Stomach (tissue), 9 donors: ENCODE results near the gene SIRPA. TPM values are rescaled to one million over a fixed set of nuclear protein-coding genes. Genes with fewer than 3 reads are reported as not detected.

Experiments
- DNase-seq, 2 donors: peaks; one replicate each; pipeline versions ENCODE4 v3.0.0 to v3.0.0-alpha.2; 2013 to 2019
- H3K27ac ChIP-seq, 5 donors: fragments of 200-600 bp in 4 of 5; sonication (generic) in 4 of 5; one replicate each; pipeline ENCODE4 v1.5.1; 2013 to 2019; ENCODE audit warnings: mild to moderate bottlenecking in 1 of 5, moderate library complexity in 1 of 5
- H3K27me3 ChIP-seq, 3 donors: fragments of 200-600 bp; sonication (generic); one replicate each; pipeline ENCODE4 v1.5.1; 2017 to 2019; ENCODE audit warnings: mixed run types in 1 of 3
- H3K36me3 ChIP-seq, 4 donors: fragments of 200-600 bp; sonication (generic); 1 replicate in 3 of 4; 2 replicates in 1 of 4; pipeline ENCODE4 v1.5.1; 2016 to 2019
- H3K4me1 ChIP-seq, 4 donors: fragments of 200-600 bp; sonication (generic); one replicate each; pipeline ENCODE4 v1.5.1; 2016 to 2019
- H3K4me3 ChIP-seq, 4 donors: fragments of 200-600 bp; sonication (generic) in 3 of 4; one replicate each; pipeline ENCODE4 v1.5.1; 2016 to 2019; ENCODE audit warnings: mild to moderate bottlenecking in 1 of 4
- H3K9me3 ChIP-seq, 4 donors: fragments of 200-600 bp; sonication (generic); one replicate each; pipeline ENCODE4 v1.5.1; 2016 to 2019
- EP300 ChIP-seq: sonication (generic); formaldehyde crosslinking; IDR thresholded peaks from one replicate; pipeline ENCODE4 v1.6.1; 2017; ENCODE audit warnings: antibody characterized with exemption
- POLR2A ChIP-seq, 4 donors: fragments of 450-650 bp; IDR thresholded peaks; one replicate each; pipeline ENCODE4 v1.6.1; 2016; ENCODE audit warnings: antibody characterized with exemption in 4 of 4, control low read depth in 2 of 4, mild to moderate bottlenecking in 1 of 4, moderate library complexity in 1 of 4
- POLR2AphosphoS5 ChIP-seq, 3 donors: sonication (generic); formaldehyde crosslinking; IDR thresholded peaks; one replicate each; pipeline ENCODE4 v1.6.1; 2016; ENCODE audit warnings: antibody characterized with exemption in 3 of 3
- WGBS, 5 donors: extraction: QIAGEN DNeasy Blood & Tissue Kit in 3 of 5; methylation state at CpG; one replicate each; pipeline versions ENCODE4 v1.1.5 to v1.1.7; 2013 to 2018; 5-methylcytosine and 5-hydroxymethylcytosine counted together
- intact Hi-C: fragments of 100-400 bp; cut with DNase I; formaldehyde crosslinking; loops from one replicate; pipeline ENCODE4 v1.15.1; 2023; ENCODE audit warnings: low total_unique reads
- polyA plus RNA-seq, 3 donors: library from polyadenylated mRNA; stranded (reverse); fragments of 200-250 nt; gene quantifications; one replicate each; pipeline ENCODE4 v1.2.3, GENCODE V29; 2013
- total RNA-seq, 5 donors: library from RNA; depleted of rRNA; stranded (reverse); fragments of >200 nt; gene quantifications; one replicate each; pipeline versions ENCODE4 v1.1.0 to v1.2.3, GENCODE V29; 2014 to 2016
- TF ChIP-seq, protein P1 (sequence below), 7 experiments: fragments of 450-650 bp in 4 of 7; fragments of 200-600 bp in 3 of 7; sonication (generic) in 3 of 7; IDR thresholded peaks; one replicate each; pipeline ENCODE4 v1.5.1; 2016 to 2019; ENCODE audit warnings: antibody characterized with exemption in 7 of 7, control low read depth in 2 of 7, mild to moderate bottlenecking in 1 of 7
- donor health status: healthy with polysubstance abuse.
- donor health status: Bipolar disorder and iron deficiency.
- donor health status: healthy.

Gene SIRPA
- total and polyA plus RNA-seq, 8 donors = 0.29 to 35.5 (median 7.8) TPM

DNA sequence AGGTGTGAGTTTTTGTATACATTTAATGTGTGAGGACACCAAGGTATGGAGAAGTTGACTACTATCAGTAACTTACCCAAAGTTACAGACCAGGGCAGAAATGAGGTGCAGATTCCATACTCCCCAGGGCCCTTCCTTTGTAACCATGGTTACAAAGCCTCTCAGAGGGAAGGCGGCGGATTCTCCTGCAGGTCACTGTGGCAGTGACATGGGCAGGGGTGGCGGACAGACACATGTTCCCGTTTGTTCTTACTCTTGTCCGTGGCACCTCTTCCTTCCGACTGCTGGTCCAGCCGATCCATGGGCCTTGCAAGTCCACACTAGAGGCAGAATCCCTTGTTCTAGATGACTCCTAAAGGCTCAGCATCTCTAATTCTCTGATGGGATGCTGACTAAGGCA is 55.6 kb downstream of the SIRPA start:
- peaks cover 6 to 19% (median 12%) of the 10 kb centered on the region in 4 donors for H3K4me1 ChIP-seq
- H3K9me3 ChIP-seq = no peaks in the 10 kb centered on the region
- TF ChIP-seq POLR2AphosphoS5 (IDR thresholded peaks at IDR 0.05) (no peak), POLR2A (IDR thresholded peaks at IDR 0.05) (no peak), EP300 (no peak)
- TF ChIP-seq, protein P1, sequence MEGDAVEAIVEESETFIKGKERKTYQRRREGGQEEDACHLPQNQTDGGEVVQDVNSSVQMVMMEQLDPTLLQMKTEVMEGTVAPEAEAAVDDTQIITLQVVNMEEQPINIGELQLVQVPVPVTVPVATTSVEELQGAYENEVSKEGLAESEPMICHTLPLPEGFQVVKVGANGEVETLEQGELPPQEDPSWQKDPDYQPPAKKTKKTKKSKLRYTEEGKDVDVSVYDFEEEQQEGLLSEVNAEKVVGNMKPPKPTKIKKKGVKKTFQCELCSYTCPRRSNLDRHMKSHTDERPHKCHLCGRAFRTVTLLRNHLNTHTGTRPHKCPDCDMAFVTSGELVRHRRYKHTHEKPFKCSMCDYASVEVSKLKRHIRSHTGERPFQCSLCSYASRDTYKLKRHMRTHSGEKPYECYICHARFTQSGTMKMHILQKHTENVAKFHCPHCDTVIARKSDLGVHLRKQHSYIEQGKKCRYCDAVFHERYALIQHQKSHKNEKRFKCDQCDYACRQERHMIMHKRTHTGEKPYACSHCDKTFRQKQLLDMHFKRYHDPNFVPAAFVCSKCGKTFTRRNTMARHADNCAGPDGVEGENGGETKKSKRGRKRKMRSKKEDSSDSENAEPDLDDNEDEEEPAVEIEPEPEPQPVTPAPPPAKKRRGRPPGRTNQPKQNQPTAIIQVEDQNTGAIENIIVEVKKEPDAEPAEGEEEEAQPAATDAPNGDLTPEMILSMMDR (IDR thresholded peaks at IDR 0.05) = no peak
- intact Hi-C loops = no loop called here
- DNase-seq = no peak
- no peak overlapping the region for H3K27ac ChIP-seq
- 54 to 91% (median 62%) methylated on average over 7 of the region's 7 CpGs for WGBS, 5 donors
- peaks cover 0 to 29% (median 14%) of the 10 kb centered on the region in 3 donors for H3K27me3 ChIP-seq
- H3K36me3 ChIP-seq = no peaks in the 10 kb centered on the region
- no peak overlapping the region for H3K4me3 ChIP-seq

DNA sequence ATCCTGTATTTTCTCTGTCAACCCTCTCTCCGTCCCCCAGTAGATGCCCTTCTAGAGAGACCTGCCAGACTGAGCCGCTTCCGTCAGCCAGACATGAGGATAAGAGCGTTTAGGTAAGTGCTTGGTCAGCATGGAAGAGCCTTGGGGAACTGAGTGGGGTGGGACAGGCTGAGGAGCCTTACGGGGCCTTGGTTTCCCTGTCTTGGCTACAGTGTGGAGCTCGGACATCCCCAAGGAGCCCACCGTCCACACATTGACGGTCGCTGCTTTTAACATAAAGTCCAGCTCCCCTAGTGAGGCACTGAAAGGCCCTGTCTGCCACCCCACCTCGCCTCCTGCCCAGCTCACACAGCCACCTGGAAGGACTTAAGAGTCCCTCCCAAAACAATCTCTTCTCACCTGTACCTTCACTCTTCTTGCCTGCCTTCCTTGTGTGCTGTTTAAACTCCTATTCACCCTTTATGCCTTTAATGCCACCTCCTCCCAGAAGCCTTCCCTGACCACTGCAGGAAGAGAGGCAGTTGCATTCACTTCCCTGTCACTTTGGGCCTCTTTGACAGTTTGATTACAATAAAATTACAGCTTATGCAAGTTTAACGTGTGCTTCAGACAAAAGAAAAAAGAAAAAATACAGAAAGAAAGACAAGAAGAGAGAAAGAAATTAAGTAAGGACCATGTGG is 56.4 kb downstream of the SIRPA start:
- Histone ChIP-seq H3K36me3 (no peaks in the 10 kb centered on the region), H3K27ac (no peak overlapping the region), H3K4me1 (peaks cover 6 to 13% (median 10%) of the 10 kb centered on the region in 4 donors), H3K4me3 (no peak overlapping the region), H3K9me3 (no peaks in the 10 kb centered on the region), H3K27me3 (peaks cover 0 to 21% (median 9%) of the 10 kb centered on the region in 3 donors)
- peak in 1 of 2 donors; percentile 4 for DNase-seq
- intact Hi-C loops = no loop called here
- WGBS, 5 donors = 65 to 80% (median 66%) methylated on average over 11 of the region's 11 CpGs
- TF ChIP-seq, protein P1 (IDR thresholded peaks at IDR 0.05) = no peak
- no peak for TF ChIP-seq POLR2AphosphoS5 (IDR thresholded peaks at IDR 0.05)

DNA sequence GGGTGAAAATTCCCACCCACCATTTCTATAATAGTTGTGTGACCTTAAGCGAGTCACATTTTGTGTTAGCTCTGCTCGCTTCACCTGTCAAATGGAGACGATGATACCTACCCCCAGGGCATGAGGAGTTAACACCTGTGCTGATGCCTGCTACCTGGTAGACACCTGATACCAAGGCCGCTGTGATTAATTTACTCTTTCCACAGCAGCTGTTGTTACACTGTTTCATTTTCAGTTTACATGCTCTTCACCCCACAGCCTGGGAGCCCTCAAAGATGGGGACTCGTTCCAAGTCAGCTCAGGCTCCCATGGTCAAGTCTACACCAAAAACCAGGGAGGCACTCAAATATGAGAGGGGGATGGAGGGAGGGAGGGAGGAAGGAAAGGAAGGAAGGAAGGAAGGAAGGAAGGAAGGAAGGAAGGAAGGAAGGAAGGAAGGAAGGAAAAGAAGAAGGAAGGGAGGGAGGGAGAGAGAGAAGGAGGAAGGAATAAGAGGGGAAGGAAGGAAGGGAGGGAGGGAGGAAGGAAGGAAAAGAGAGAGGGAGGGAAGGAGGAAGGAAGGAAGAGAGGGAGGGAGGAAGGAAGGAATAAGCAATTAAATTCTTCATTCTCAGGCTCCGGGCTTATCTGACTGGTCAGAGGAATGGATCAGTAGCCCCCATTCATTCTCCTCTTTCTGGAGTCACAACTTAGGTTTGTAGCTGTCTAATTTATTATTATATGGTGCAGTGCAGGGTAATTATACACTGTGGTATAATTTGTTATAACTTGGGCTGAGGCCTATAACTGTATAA is 57.7 kb downstream of the SIRPA start:
- Histone ChIP-seq H3K9me3 (no peaks in the 10 kb centered on the region), H3K4me1 (no peaks in the 10 kb centered on the region), H3K36me3 (no peaks in the 10 kb centered on the region), H3K27ac (no peak overlapping the region), H3K27me3 (peaks cover 0 to 9% (median 0%) of the 10 kb centered on the region in 3 donors), H3K4me3 (no peak overlapping the region)
- 47 to 60% (median 53%) methylated on average over 6 of the region's 6 CpGs for WGBS, 5 donors
- intact Hi-C loops = no loop called here
- no peak for TF ChIP-seq POLR2AphosphoS5 (IDR thresholded peaks at IDR 0.05)
- TF ChIP-seq POLR2A (IDR thresholded peaks at IDR 0.05) = no peak
- no peak for TF ChIP-seq EP300
- TF ChIP-seq, protein P1 (IDR thresholded peaks at IDR 0.05) = no peak
- DNase-seq = no peak

DNA sequence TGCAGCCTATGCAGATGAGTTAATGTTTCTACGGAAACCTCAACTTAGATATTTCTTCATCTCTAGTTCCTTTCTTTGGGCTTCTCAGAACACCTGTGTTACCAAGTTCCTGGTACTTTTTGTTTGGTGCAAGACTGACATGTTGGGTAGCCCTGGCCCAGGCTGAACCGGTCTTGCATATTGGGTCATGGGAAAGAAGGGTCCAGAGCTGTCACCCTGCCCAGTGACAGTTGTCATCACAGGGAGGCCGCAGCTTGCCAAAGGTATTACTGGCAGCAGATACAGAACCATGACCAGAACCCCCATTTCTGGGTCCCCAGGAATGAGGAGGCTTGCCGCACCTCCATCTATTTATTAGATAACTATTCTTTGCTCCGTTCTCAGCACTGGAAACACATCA is 58.4 kb downstream of the SIRPA start:
- WGBS, 5 donors = 81 to 93% (median 86%) methylated on average over 5 of the region's 5 CpGs
- no peak for DNase-seq
- Histone ChIP-seq H3K4me1 (no peaks in the 10 kb centered on the region), H3K27me3 (peaks cover 0 to 14% (median 0%) of the 10 kb centered on the region in 3 donors), H3K4me3 (no peak overlapping the region), H3K9me3 (no peaks in the 10 kb centered on the region), H3K36me3 (no peaks in the 10 kb centered on the region), H3K27ac (peak overlapping the region in 2 of 5 donors; percentile 29 to 53)
- intact Hi-C loops = no loop called here
- no peak for TF ChIP-seq EP300
- TF ChIP-seq, protein P1 (IDR thresholded peaks at IDR 0.05) = no peak
- no peak for TF ChIP-seq POLR2AphosphoS5 (IDR thresholded peaks at IDR 0.05)
- TF ChIP-seq POLR2A (IDR thresholded peaks at IDR 0.05) = no peak
